T-cell (primary cell): ENCODE data around the gene JAML. TPM values are rescaled to one million over a fixed set of nuclear protein-coding genes. Genes with fewer than 3 reads are reported as not detected.

ENCODE experiments used
- ATAC-seq, 4 experiments: fragments of 200-7000 bp in 3 of 4; fragments of 150-1000 bp in 1 of 4; cut with Tn5 transposase; replicated peaks in 1 of 4; 1 replicate in 3 of 4; 2 replicates in 1 of 4; pipeline ENCODE4 v1.10.0; 2021; ENCODE audit warnings: moderate library complexity in 3 of 4, mild to moderate bottlenecking in 2 of 4, moderate number of reproducible peaks in 1 of 4
- CTCF ChIA-PET, 2 donors: fragments of 300-600 bp; sonication (Branson Sonifier 250); formaldehyde crosslinking; loops; one replicate each; lab custom pipeline; 2022; ENCODE audit warnings: antibody characterized with exemption in 2 of 2; lab: Charles Lee
- POLR2A ChIA-PET, 2 donors: fragments of 300-600 bp; sonication (Branson Sonifier 250); formaldehyde crosslinking; loops; one replicate each; lab custom pipeline; 2022; ENCODE audit warnings: antibody characterized with exemption in 2 of 2; lab: Charles Lee
- DNase-seq, 35 experiments: peaks; one replicate each; pipeline versions ENCODE4 v3.0.0 to v3.0.0-alpha.2; 2013 to 2023
- H3K27ac ChIP-seq: one replicate; pipeline ENCODE4 v1.5.1; 2013; ENCODE audit warnings: low read length
- H3K27me3 ChIP-seq, 2 experiments: replicated peaks in 1 of 2; 1 replicate in 1 of 2; 2 replicates in 1 of 2; pipeline versions ENCODE4 v1.6.1 to v1.7.0; 2013; ENCODE audit warnings: low read length in 1 of 2, mixed read lengths in 1 of 2; ENCODE audit not compliant: control insufficient read depth in 2 of 2, insufficient read depth in 2 of 2; ENCODE audit errors: extremely low read depth in 1 of 2
- H3K36me3 ChIP-seq, 2 donors: 1 replicate in 1 of 2; 2 replicates in 1 of 2; pipeline versions ENCODE4 v1.6.1 to v1.7.0; 2013; ENCODE audit warnings: low read length in 1 of 2; ENCODE audit not compliant: control insufficient read depth in 2 of 2, insufficient read depth in 1 of 2; ENCODE audit errors: extremely low read depth in 1 of 2
- H3K4me1 ChIP-seq, 2 experiments: 1 replicate in 1 of 2; 2 replicates in 1 of 2; pipeline versions ENCODE4 v1.6.1 to v1.7.0; 2013; ENCODE audit warnings: low read length in 2 of 2, mixed read lengths in 1 of 2; ENCODE audit not compliant: insufficient read depth in 2 of 2, control insufficient read depth in 1 of 2; ENCODE audit errors: extremely low read depth in 1 of 2
- H3K4me3 ChIP-seq, 2 donors: 1 replicate in 1 of 2; 2 replicates in 1 of 2; pipeline versions ENCODE4 v1.5.1 to v1.7.0; 2013; ENCODE audit warnings: mild to moderate bottlenecking in 2 of 2, low read length in 1 of 2, moderate library complexity in 1 of 2; ENCODE audit not compliant: control insufficient read depth in 1 of 2; ENCODE audit errors: extremely low read depth in 1 of 2
- H3K9me3 ChIP-seq: 2 replicates; pipeline ENCODE4 v1.7.0; 2013
- H3K27ac Mint-ChIP-seq, 2 donors: one replicate each; pipeline ENCODE4 v1.8.0; 2020 to 2021; ENCODE audit warnings: mild to moderate bottlenecking in 2 of 2, mixed read lengths in 2 of 2
- H3K27me3 Mint-ChIP-seq, 2 donors: one replicate each; pipeline ENCODE4 v1.8.0; 2021 to 2022; ENCODE audit warnings: mixed read lengths in 2 of 2
- H3K36me3 Mint-ChIP-seq: one replicate; pipeline ENCODE4 v1.8.0; 2021; ENCODE audit warnings: mixed read lengths
- H3K4me1 Mint-ChIP-seq, 3 donors: one replicate each; pipeline ENCODE4 v1.8.0; 2020 to 2022; ENCODE audit warnings: mixed read lengths in 3 of 3, mild to moderate bottlenecking in 1 of 3
- H3K4me3 Mint-ChIP-seq, 3 donors: one replicate each; pipeline ENCODE4 v1.8.0; 2020 to 2022; ENCODE audit warnings: mild to moderate bottlenecking in 3 of 3, mixed read lengths in 3 of 3, moderate library complexity in 3 of 3
- H3K9me3 Mint-ChIP-seq, 3 donors: one replicate each; pipeline ENCODE4 v1.8.0; 2020 to 2022; ENCODE audit warnings: mixed read lengths in 3 of 3
- WGBS: methylation state at CpG from one replicate; pipeline ENCODE4 v1.1.5; 2013; ENCODE audit warnings: missing lambda C conversion rate; ENCODE audit not compliant: insufficient coverage; 5-methylcytosine and 5-hydroxymethylcytosine counted together
- total RNA-seq, 35 experiments: library from RNA in 6 of 35; stranded (reverse) in 6 of 35; fragments of 120-200 nt in 1 of 35; gene quantifications; one replicate each; pipeline versions ENCODE4 v1.2.1 to v1.2.4 and lab custom pipeline; 2013 to 2026

The JAML gene
- total RNA-seq, 5 donors from 2014 or later (not counting 1 experiment from before 2014, with no cell fraction given): 60.8 to 165 (median 95.8) TPM

GRCh38 chr11:118264569-118265465, 40.0 kb upstream of the JAML start:
- ChIA-PET POLR2A (interaction anchor here in 1 of 2 donors (0.6 kb wide), 1 partner anchor 24 kb away, joined by 3 read pairs; no protein-coding TSS in a partner anchor), CTCF (interaction anchor here (0.6 to 2.2 kb wide), 7 partner anchors 23 to 1467 kb away, joined by 3 to 8 read pairs (median 4); no protein-coding TSS in a partner anchor)
- peak overlapping the region in 1 of 2 donors; percentile 69 for H3K4me3 ChIP-seq
- no peak for DNase-seq
- H3K27ac ChIP-seq: no peak overlapping the region
- Mint-ChIP-seq H3K4me3 (peak overlapping the region; percentile 71 to 85 (median 72)), H3K9me3 (no peaks in the 10 kb centered on the region), H3K4me1 (peaks cover 29 to 43% (median 30%) of the 10 kb centered on the region in 3 donors), H3K36me3 (no peaks in the 10 kb centered on the region), H3K27ac (peak overlapping the region in 1 of 2 donors; percentile 76), H3K27me3 (peaks cover 0 to 3% of the 10 kb centered on the region in 2 donors)
- no peaks in the 10 kb centered on the region for H3K9me3 ChIP-seq
- no peaks in the 10 kb centered on the region for H3K36me3 ChIP-seq
- no peak for ATAC-seq
- peaks cover 8 to 13% of the 10 kb centered on the region in 2 experiments for H3K4me1 ChIP-seq
- WGBS: 91% methylated on average over 11 of the region's 13 CpGs
- H3K27me3 ChIP-seq: no peaks in the 10 kb centered on the region

GRCh38 chr11:118263695-118264568, 39.1 kb upstream of the JAML start, which contains the start of gene MPZL2:
TSS of gene MPZL2 (minus strand) at chr11:118264297. CDS start at chr11:118264153, 144 bp downstream.
- H3K4me1 ChIP-seq: peaks cover 8 to 13% of the 10 kb centered on the region in 2 experiments
- no peaks in the 10 kb centered on the region for H3K36me3 ChIP-seq
- H3K9me3 Mint-ChIP-seq: no peaks in the 10 kb centered on the region
- peak in 9 of 35 experiments; percentile 6 to 35 (median 21) for DNase-seq
- no peak within 1 kb of the TSS for H3K27ac ChIP-seq
- H3K27me3 Mint-ChIP-seq: peaks cover 0 to 3% of the 10 kb centered on the region in 2 donors
- peak within 1 kb of the TSS; percentile 27 to 69 for H3K4me3 ChIP-seq
- H3K9me3 ChIP-seq: no peaks in the 10 kb centered on the region
- peak within 1 kb of the TSS; percentile 71 to 85 (median 72) for H3K4me3 Mint-ChIP-seq
- peaks cover 5% of the 10 kb centered on the region for H3K36me3 Mint-ChIP-seq
- ChIA-PET CTCF (interaction anchor here (0.7 to 2.2 kb wide), 5 partner anchors 22 to 84 kb away, joined by 3 to 7 read pairs (median 4); no protein-coding TSS in a partner anchor), POLR2A (no interaction called here)
- WGBS: 39% methylated on average over 18 of the region's 19 CpGs
- peak; percentile 70 to 80 (median 75) for ATAC-seq
- H3K4me1 Mint-ChIP-seq: peaks cover 29 to 46% (median 30%) of the 10 kb centered on the region in 3 donors
- H3K27me3 ChIP-seq: no peaks in the 10 kb centered on the region
- peak within 1 kb of the TSS; percentile 76 to 81 for H3K27ac Mint-ChIP-seq

GRCh38 chr11:118263112-118263511, 38.3 kb upstream of the JAML start:
- Histone ChIP-seq H3K4me3 (no peak overlapping the region), H3K27me3 (no peaks in the 10 kb centered on the region), H3K4me1 (peaks cover 8 to 13% of the 10 kb centered on the region in 2 experiments), H3K27ac (no peak overlapping the region), H3K36me3 (no peaks in the 10 kb centered on the region), H3K9me3 (no peaks in the 10 kb centered on the region)
- peaks cover 0 to 3% of the 10 kb centered on the region in 2 donors for H3K27me3 Mint-ChIP-seq
- ATAC-seq (no peak), DNase-seq (no peak)
- peaks cover 29 to 46% (median 30%) of the 10 kb centered on the region in 3 donors for H3K4me1 Mint-ChIP-seq
- no CpG with 5 or more reads among the region's 4 CpGs for WGBS
- H3K27ac Mint-ChIP-seq: peak overlapping the region in 1 of 2 donors; percentile 81
- ChIA-PET CTCF (interaction anchor here in 1 of 2 donors (1.3 to 1.8 kb wide), 3 partner anchors 48 to 64 kb away, joined by 3 to 7 read pairs (median 3); no protein-coding TSS in a partner anchor), POLR2A (no interaction called here)
- H3K9me3 Mint-ChIP-seq: no peaks in the 10 kb centered on the region
- H3K4me3 Mint-ChIP-seq: peak overlapping the region; percentile 71 to 85 (median 72)
- H3K36me3 Mint-ChIP-seq: peaks cover 5% of the 10 kb centered on the region

- Histone ChIP-seq H3K27me3 (no peaks in the 10 kb centered on the region), H3K4me3 (no peak overlapping the region), H3K36me3 (no peaks in the 10 kb centered on the region), H3K9me3 (no peaks in the 10 kb centered on the region), H3K4me1 (peaks cover 8 to 13% of the 10 kb centered on the region in 2 experiments), H3K27ac (no peak overlapping the region)
- peak in 6 of 35 experiments; percentile 9 to 42 (median 22) for DNase-seq
- Mint-ChIP-seq H3K27me3 (peaks cover 0 to 3% of the 10 kb centered on the region in 2 donors), H3K36me3 (peaks cover 11% of the 10 kb centered on the region), H3K4me3 (no peak overlapping the region), H3K27ac (no peak overlapping the region), H3K9me3 (no peaks in the 10 kb centered on the region), H3K4me1 (peaks cover 26 to 43% (median 30%) of the 10 kb centered on the region in 3 donors)
- WGBS: 80% methylated on average over 1 of the region's 3 CpGs
- ChIA-PET POLR2A (interaction anchor here in 1 of 2 donors (0.6 kb wide), 2 partner anchors 45 to 49 kb away, joined by 3 read pairs; no protein-coding TSS in a partner anchor), CTCF (interaction anchor here (0.9 to 2.7 kb wide), 5 partner anchors 35 to 91 kb away, joined by 3 to 15 read pairs (median 4); partner anchors contain the start of gene JAML (in 1 of the 2))
- peak in 3 of 4 experiments; percentile 29 to 60 (median 36) for ATAC-seq
These were observed 35.5 kb upstream of the JAML start for GRCh38 chr11:118260353-118260752.

GRCh38 chr11:118259138-118259537, 34.3 kb upstream of the JAML start:
- Histone ChIP-seq H3K27ac (no peak overlapping the region), H3K36me3 (no peaks in the 10 kb centered on the region), H3K9me3 (no peaks in the 10 kb centered on the region), H3K4me1 (peaks cover 8 to 11% of the 10 kb centered on the region in 2 experiments), H3K27me3 (no peaks in the 10 kb centered on the region), H3K4me3 (no peak overlapping the region)
- no CpG with 5 or more reads among the region's 1 CpG for WGBS
- Mint-ChIP-seq H3K27ac (no peak overlapping the region), H3K27me3 (peaks cover 0 to 3% of the 10 kb centered on the region in 2 donors), H3K9me3 (no peaks in the 10 kb centered on the region), H3K36me3 (peaks cover 12% of the 10 kb centered on the region), H3K4me1 (peaks cover 21 to 34% (median 25%) of the 10 kb centered on the region in 3 donors), H3K4me3 (no peak overlapping the region)
- CTCF ChIA-PET: interaction anchor here (0.6 to 2.7 kb wide), 7 partner anchors 25 to 107 kb away, joined by 3 to 15 read pairs (median 4); no protein-coding TSS in a partner anchor
- POLR2A ChIA-PET: interaction anchor here in 1 of 2 donors (0.7 kb wide), 1 partner anchor 208 kb away, joined by 7 read pairs; no protein-coding TSS in a partner anchor
- DNase-seq (no peak), ATAC-seq (no peak)
